Stimulated activated CD4-positive, alpha-beta T cell treated with anti-CD3 and anti-CD28 coated beads, Interleukin-15, amount 100 ng/mL, for 1 hour (primary cell): ENCODE results near the gene NEK5.

ENCODE experiments used
- DNase-seq, 2 donors: peaks; one replicate each; pipeline ENCODE4 v3.0.0-alpha.2; 2020; ENCODE audit warnings: low read depth in 1 of 2, low spot score in 1 of 2

Gene NEK5

GRCh38 chr13:52011632-52012511, 117.0 kb downstream of the NEK5 start, which contains the start of gene ALG11:
Gene ALG11, plus strand, starts transcription at chr13:52012398. Its CDS starts 21 bp downstream, at chr13:52012419.
- DNase-seq, result peak; percentile 99

GRCh38 chr13:52010890-52011631, 117.8 kb downstream of the NEK5 start, which contains the start of gene ATP7B:
Gene ATP7B, minus strand, starts transcription at chr13:52011450. Its CDS starts 113 bp downstream, at chr13:52011337.
- no peak for DNase-seq

- no peak for DNase-seq
Measured at GRCh38 chr13:52009946-52010345, 118.9 kb downstream of the NEK5 start.

- no peak for DNase-seq
Measured at GRCh38 chr13:52006523-52007245, 122.2 kb downstream of the NEK5 start.

- DNase-seq, result no peak
Measured at GRCh38 chr13:52005841-52006522, 122.9 kb downstream of the NEK5 start.

GRCh38 chr13:52004511-52005170, 124.2 kb downstream of the NEK5 start:
- DNase-seq, result no peak

- no peak for DNase-seq
Measured at GRCh38 chr13:52003541-52003940, 125.3 kb downstream of the NEK5 start.

- no peak for DNase-seq
Measured at GRCh38 chr13:52002361-52002760, 126.5 kb downstream of the NEK5 start.

- no peak for DNase-seq
Measured at GRCh38 chr13:52001120-52001731, 127.6 kb downstream of the NEK5 start.

GRCh38 chr13:51999921-52000320, 129.0 kb downstream of the NEK5 start:
- no peak for DNase-seq

- DNase-seq, result no peak
Measured at GRCh38 chr13:51999510-51999911, 129.4 kb downstream of the NEK5 start.

- no peak for DNase-seq
Measured at GRCh38 chr13:51998723-51999509, 130.0 kb downstream of the NEK5 start.

GRCh38 chr13:51997641-51998330, 131.1 kb downstream of the NEK5 start:
- no peak for DNase-seq

GRCh38 chr13:51997186-51997585, 131.7 kb downstream of the NEK5 start:
- DNase-seq, result no peak

GRCh38 chr13:51996641-51997040, 132.2 kb downstream of the NEK5 start:
- DNase-seq, result no peak

- no peak for DNase-seq
Measured at GRCh38 chr13:51995677-51996551, 133.0 kb downstream of the NEK5 start.

- no peak for DNase-seq
Measured at GRCh38 chr13:51993713-51994112, 135.2 kb downstream of the NEK5 start.
